H1 (cell line): ENCODE results near the gene DNLZ. TPM values are rescaled to one million over a fixed set of nuclear protein-coding genes. Genes with fewer than 3 reads are reported as not detected.

ENCODE experiments used
- CTCF ChIA-PET: fragments of 300-600 bp; sonication (Branson Sonifier 250); formaldehyde crosslinking; loops from one replicate; lab custom pipeline; 2021; ENCODE audit not compliant: partially characterized antibody; lab: Charles Lee
- POLR2A ChIA-PET: fragments of 300-600 bp; sonication (Branson Sonifier 250); formaldehyde crosslinking; loops from one replicate; lab custom pipeline; 2021; ENCODE audit warnings: inconsistent platforms; ENCODE audit not compliant: partially characterized antibody; lab: Charles Lee
- DNase-seq, 2 experiments: peaks; one replicate each; pipeline versions ENCODE4 v3.0.0 to v3.0.0-alpha.2; 2010 to 2022; ENCODE audit warnings: low spot score in 2 of 2, low read depth in 1 of 2, mixed read lengths in 1 of 2
- FAIRE-seq: peaks from 2 replicates; lab custom pipeline; 2011; peaks lifted over from hg19 to GRCh38; lab: Jason Lieb, UNC
- H2AFZ ChIP-seq: 2 replicates; pipeline ENCODE4 v1.8.1; 2012; ENCODE audit warnings: low read length, inconsistent platforms
- H2AK5ac ChIP-seq: 2 replicates; pipeline ENCODE4 v1.6.1; 2013; ENCODE audit warnings: low read depth, low read length
- H2BK120ac ChIP-seq: replicated peaks from 2 replicates; pipeline ENCODE3; 2013; ENCODE audit warnings: low read depth, low read length, inconsistent platforms
- H2BK12ac ChIP-seq: 2 replicates; pipeline ENCODE4 v1.6.1; 2013; ENCODE audit warnings: low read depth, low read length
- H2BK15ac ChIP-seq: 2 replicates; pipeline ENCODE4 v1.6.1; 2013; ENCODE audit warnings: low read length
- H2BK20ac ChIP-seq: 2 replicates; pipeline ENCODE4 v1.6.1; 2013; ENCODE audit warnings: low read length
- H2BK5ac ChIP-seq: 2 replicates; pipeline ENCODE4 v1.6.1; 2013; ENCODE audit warnings: low read depth, low read length
- H3K14ac ChIP-seq: 2 replicates; pipeline ENCODE4 v1.6.1; 2013; ENCODE audit warnings: inconsistent platforms; ENCODE audit not compliant: insufficient read length
- H3K18ac ChIP-seq: 2 replicates; pipeline ENCODE4 v1.6.1; 2013; ENCODE audit warnings: low read length; ENCODE audit errors: extremely low read depth
- H3K23ac ChIP-seq: 2 replicates; pipeline ENCODE4 v1.6.1; 2013; ENCODE audit warnings: inconsistent platforms; ENCODE audit not compliant: insufficient read length
- H3K23me2 ChIP-seq: 2 replicates; pipeline ENCODE4 v1.6.1; 2013; ENCODE audit warnings: low read depth, low read length
- H3K27ac ChIP-seq: 2 replicates; pipeline ENCODE4 v1.6.1; 2011; ENCODE audit warnings: low read depth, low read length, inconsistent platforms
- H3K27me3 ChIP-seq, 4 experiments: replicated peaks in 1 of 4; 1 replicate in 1 of 4; 2 replicates in 3 of 4; pipeline versions ENCODE4 v1.6.1 to v1.8.1; 2011 to 2013; ENCODE audit warnings: low read length in 3 of 4, mild to moderate bottlenecking in 3 of 4, inconsistent platforms in 2 of 4, mixed read lengths in 2 of 4, moderate library complexity in 1 of 4; ENCODE audit not compliant: control insufficient read depth in 3 of 4, insufficient read depth in 3 of 4; ENCODE audit errors: extremely low read depth in 1 of 4
- H3K36me3 ChIP-seq, 4 experiments: 2 replicates each; pipeline versions ENCODE4 v1.6.1 to v1.8.1; 2011 to 2013; ENCODE audit warnings: mild to moderate bottlenecking in 4 of 4, low read length in 3 of 4, moderate library complexity in 2 of 4, control low read depth in 1 of 4, inconsistent platforms in 1 of 4; ENCODE audit not compliant: insufficient read depth in 4 of 4, control insufficient read depth in 2 of 4
- H3K4ac ChIP-seq: replicated peaks from 2 replicates; pipeline ENCODE3; 2013; ENCODE audit warnings: low read length, low read depth, mixed read lengths, inconsistent platforms; ENCODE audit not compliant: insufficient read length
- H3K4me1 ChIP-seq, 4 experiments: replicated peaks in 1 of 4; 1 replicate in 1 of 4; 2 replicates in 3 of 4; pipeline versions ENCODE4 v1.6.1 to v1.8.1; 2011 to 2013; ENCODE audit warnings: low read length in 3 of 4, inconsistent platforms in 2 of 4, mixed read lengths in 1 of 4; ENCODE audit not compliant: insufficient read depth in 4 of 4, control insufficient read depth in 3 of 4
- H3K4me2 ChIP-seq, 2 experiments: 2 replicates each; pipeline versions ENCODE4 v1.6.1 to v1.8.1; 2011 to 2013; ENCODE audit warnings: low read depth in 2 of 2, low read length in 2 of 2, control low read depth in 1 of 2, inconsistent platforms in 1 of 2, mild to moderate bottlenecking in 1 of 2; ENCODE audit not compliant: insufficient read depth in 1 of 2
- H3K4me3 ChIP-seq, 4 experiments: fragments of 200-600, 300-600 bp in 1 of 4; sonication (generic), shearing (Covaris generic), sonication (Bioruptor Twin) in 1 of 4; 2 replicates each; pipeline versions ENCODE4 v1.5.1 to v1.8.1; 2011 to 2016; ENCODE audit warnings: low read length in 4 of 4, low read depth in 3 of 4, control low read depth in 2 of 4, inconsistent platforms in 2 of 4, mild to moderate bottlenecking in 2 of 4, mixed read lengths in 1 of 4, moderate library complexity in 1 of 4; ENCODE audit not compliant: insufficient read depth in 2 of 4; ENCODE audit errors: extremely low read depth in 1 of 4
- H3K56ac ChIP-seq: replicated peaks from 2 replicates; pipeline ENCODE3; 2013; ENCODE audit warnings: low read depth, mild to moderate bottlenecking, mixed read lengths, low read length, inconsistent platforms; ENCODE audit not compliant: insufficient read length
- H3K79me1 ChIP-seq: 2 replicates; pipeline ENCODE4 v1.6.1; 2013; ENCODE audit warnings: low read depth, low read length, control low read depth
- H3K79me2 ChIP-seq, 2 experiments: 2 replicates each; pipeline versions ENCODE4 v1.6.1 to v1.8.1; 2012 to 2013; ENCODE audit warnings: low read length in 2 of 2, mild to moderate bottlenecking in 2 of 2, inconsistent platforms in 1 of 2; ENCODE audit not compliant: insufficient read depth in 2 of 2, control insufficient read depth in 1 of 2
- H3K9ac ChIP-seq, 4 experiments: replicated peaks in 1 of 4; 1 replicate in 1 of 4; 2 replicates in 3 of 4; pipeline versions ENCODE4 v1.6.1 to v1.8.1; 2011 to 2013; ENCODE audit warnings: low read depth in 3 of 4, low read length in 3 of 4, control low read depth in 2 of 4, mild to moderate bottlenecking in 2 of 4, moderate library complexity in 2 of 4, inconsistent platforms in 1 of 4; ENCODE audit errors: extremely low read depth in 1 of 4
- H3K9me3 ChIP-seq, 2 experiments: 2 replicates each; pipeline versions ENCODE4 v1.6.1 to v1.8.1; 2012 to 2013; ENCODE audit warnings: mild to moderate bottlenecking in 2 of 2, moderate library complexity in 2 of 2, control low read depth in 1 of 2, inconsistent platforms in 1 of 2, low read depth in 1 of 2, low read length in 1 of 2, mixed read lengths in 1 of 2; ENCODE audit not compliant: insufficient read depth in 2 of 2
- H4K20me1 ChIP-seq, 2 experiments: replicated peaks in 1 of 2; 2 replicates each; pipeline versions ENCODE3 to v1.8.1; 2011 to 2013; ENCODE audit warnings: inconsistent platforms in 2 of 2, low read length in 2 of 2, mild to moderate bottlenecking in 1 of 2; ENCODE audit not compliant: insufficient read depth in 2 of 2, control insufficient read depth in 1 of 2
- H4K5ac ChIP-seq: 2 replicates; pipeline ENCODE4 v1.6.1; 2013; ENCODE audit warnings: low read length, low read depth, mixed read lengths, inconsistent platforms; ENCODE audit not compliant: insufficient read length
- H4K8ac ChIP-seq: 2 replicates; pipeline ENCODE4 v1.8.0; 2013; ENCODE audit warnings: mild to moderate bottlenecking, moderate library complexity, low read length, inconsistent platforms; ENCODE audit not compliant: insufficient read depth; ENCODE audit errors: extremely low read depth
- H4K91ac ChIP-seq: replicated peaks from 2 replicates; pipeline ENCODE3; 2013; ENCODE audit warnings: low read length, mixed read lengths, inconsistent platforms; ENCODE audit not compliant: insufficient read length
- CBX8 ChIP-seq: fragments of 300-800, 300-1000 bp; sonication (generic); IDR thresholded peaks from 2 replicates; pipeline ENCODE4 v1.7.1; 2016; ENCODE audit warnings: low read depth, low read length, borderline replicate concordance
- CTBP2 ChIP-seq: IDR thresholded peaks from 2 replicates; pipeline ENCODE4 v1.7.0; 2011; ENCODE audit warnings: borderline replicate concordance, mild to moderate bottlenecking, moderate library complexity, mixed read lengths, low read length; ENCODE audit not compliant: insufficient read depth, insufficient read length
- NANOG ChIP-seq: IDR thresholded peaks from 2 replicates; pipeline ENCODE4 v1.6.1; 2011; ENCODE audit warnings: low read length, low read depth, mild to moderate bottlenecking, inconsistent platforms; ENCODE audit not compliant: insufficient read depth, poor library complexity, severe bottlenecking
- NRF1 ChIP-seq: IDR thresholded peaks from 2 replicates; pipeline ENCODE4 v1.6.1; 2011; ENCODE audit warnings: mild to moderate bottlenecking, low read depth, low read length, improper control_type of control experiment
- POLR2A ChIP-seq, 2 experiments: IDR thresholded peaks; 1 replicate in 1 of 2; 2 replicates in 1 of 2; pipeline ENCODE4 v1.6.1; 2011; ENCODE audit warnings: low read depth in 2 of 2, low read length in 2 of 2, mild to moderate bottlenecking in 2 of 2; ENCODE audit errors: control extremely low read depth in 1 of 2
- POLR2AphosphoS5 ChIP-seq: IDR thresholded peaks from 2 replicates; pipeline ENCODE4 v1.6.1; 2011; ENCODE audit warnings: low read depth, low read length
- SAP30 ChIP-seq: fragments of 300-600 bp; sonication (generic); IDR thresholded peaks from 2 replicates; pipeline ENCODE4 v1.7.1; 2012; ENCODE audit warnings: low read length, moderate library complexity, mild to moderate bottlenecking, inconsistent platforms; ENCODE audit not compliant: insufficient read depth, insufficient replicate concordance
- SP1 ChIP-seq: IDR thresholded peaks from 2 replicates; pipeline ENCODE4 v1.6.1; 2011; ENCODE audit warnings: low read depth, low read length
- TBP ChIP-seq: IDR thresholded peaks from 2 replicates; pipeline ENCODE4 v1.6.1; 2011; ENCODE audit warnings: low read depth, low read length, improper control_type of control experiment
- USF2 ChIP-seq: IDR thresholded peaks from 2 replicates; pipeline ENCODE4 v1.6.1; 2011; ENCODE audit warnings: low read length, improper control_type of control experiment
- YY1 ChIP-seq: IDR thresholded peaks from 2 replicates; pipeline ENCODE4 v1.6.1; 2011; ENCODE audit warnings: low read depth, mild to moderate bottlenecking, low read length
- WGBS, 2 experiments: shearing (Covaris generic) in 1 of 2; methylation state at CpG; one replicate each; pipeline versions ENCODE4 v1.1.6 to v1.1.7; 2013 to 2015; ENCODE audit warnings: low lambda C conversion rate in 2 of 2, mixed read lengths in 2 of 2, inconsistent platforms in 1 of 2, low coverage in 1 of 2, missing lambda C conversion rate in 1 of 2; ENCODE audit not compliant: insufficient replicate concordance in 2 of 2, insufficient coverage in 1 of 2, insufficient read length in 1 of 2; ENCODE audit errors: extremely low coverage in 1 of 2, missing lambda C conversion rate in 1 of 2; 5-methylcytosine and 5-hydroxymethylcytosine counted together
- polyA plus RNA-seq, 7 experiments: library from polyadenylated mRNA; depleted of rRNA in 3 of 7; stranded (reverse) in 5 of 7; unstranded in 2 of 7; fragments of >200 nt in 5 of 7; fragments of 200-250 nt in 2 of 7; gene quantifications; 1 replicate in 5 of 7; 2 replicates in 1 of 7; 4 replicates in 1 of 7; pipeline versions ENCODE4 v1.2.1 to v1.2.3, GENCODE V29; 2011 to 2013; ENCODE audit warnings: missing spikeins in 2 of 7, mixed read lengths in 2 of 7
- total RNA-seq: library from RNA; stranded (reverse); fragmentation: NEBNext Ultra II Directional; extraction: Animal tissue kit (Norgen Biotek cat#: 25700); gene quantifications from 2 replicates; pipeline ENCODE4 v1.2.1, GENCODE V29; 2021

Gene DNLZ
- total and polyA plus RNA-seq, 2 of the 8 experiments (the other 6 are each of a cell fraction or from before 2014, with no cell fraction given), result 11.6 to 17.9 TPM

- WGBS, 2 experiments, result 92% methylated on average over 33 of the region's 54 CpGs; no CpG with 5 or more reads in 1 of the 2 experiments
- ChIA-PET CTCF (interaction anchor here (1.1 to 3.0 kb wide), 8 partner anchors 8 to 301 kb away, joined by 3 to 19 read pairs (median 6); partner anchors contain the start of gene DNLZ), POLR2A (interaction anchor here (0.8 to 7.2 kb wide), 8 partner anchors 9 to 68 kb away, joined by 3 to 43 read pairs (median 4); partner anchors contain the start of genes DNLZ and SNAPC4)
- Histone ChIP-seq H3K4me3 (no peak overlapping the region), H4K91ac (no peak overlapping the region), H3K4me2 (no peak overlapping the region), H3K18ac (no peak overlapping the region; the same call in 1 of the 2 replicates), H3K23ac (no peak overlapping the region), H2BK12ac (no peak overlapping the region), H3K27ac (no peak overlapping the region), H3K14ac (no peak overlapping the region), H3K56ac (no peak overlapping the region), H3K4ac (no peak overlapping the region), H2BK5ac (no peak overlapping the region; the same call in 1 of the 2 replicates), H2AK5ac (no peak overlapping the region), H2AFZ (no peak overlapping the region), H4K5ac (no peak overlapping the region), H2BK15ac (no peak overlapping the region), H3K36me3 (no peaks in the 10 kb centered on the region; a peak in 1 of 8 replicates), H4K20me1 (peaks cover under 1 to 2% of the 10 kb centered on the region in 2 experiments), H3K79me1 (no peaks in the 10 kb centered on the region), H3K9me3 (no peaks in the 10 kb centered on the region), H3K4me1 (no peaks in the 10 kb centered on the region), H2BK20ac (no peak overlapping the region), H3K27me3 (no peaks in the 10 kb centered on the region), H4K8ac (peak overlapping the region; percentile 80; the same call in 1 of the 2 replicates), H3K79me2 (no peaks in the 10 kb centered on the region), H3K23me2 (no peaks in the 10 kb centered on the region), H3K9ac (no peak overlapping the region), H2BK120ac (no peak overlapping the region)
- no peak for DNase-seq
- no peak for FAIRE-seq
- no peak for TF ChIP-seq NANOG
- no peak for TF ChIP-seq POLR2A (IDR thresholded peaks at IDR 0.05; ENCODE audit: control extremely low read depth in 1 of 2, low read depth in 2 of 2, low read length in 2 of 2)
- no peak for TF ChIP-seq POLR2AphosphoS5
- no peak for TF ChIP-seq NRF1
- TF ChIP-seq TBP, result no peak
- TF ChIP-seq CTBP2, result no peak
- no peak for TF ChIP-seq USF2
- TF ChIP-seq YY1, result no peak
- TF ChIP-seq SAP30, result no peak
- no peak for TF ChIP-seq SP1
- no peak for TF ChIP-seq CBX8
These were observed 7.4 kb upstream of the DNLZ start for GRCh38 chr9:136370687-136371532.
